Measurements from ENCODE around the gene MAP3K7CL.
A peak's percentile ranks its signal among the peaks of the same experiment; 100 is the strongest.

MAP3K7CL gene

GRCh38 chr21:29114765-29115500 lies 15.5 kb upstream of the MAP3K7CL start:
- Histone ChIP-seq H3K27me3 (ENCODE audit: low read depth, low read length) (no peaks in the 10 kb centered on the region), H3K4me1 (ENCODE audit: low read length) (peaks cover 17% of the 10 kb centered on the region), H3K79me2 (ENCODE audit: low read length) (no peaks in the 10 kb centered on the region), H3K4me3 (ENCODE audit: low read length) (no peak overlapping the region), H4K20me1 (ENCODE audit: insufficient read depth, low read length) (no peaks in the 10 kb centered on the region), H3K27ac (ENCODE audit: low read length) (no peak overlapping the region), H3K9me3 (ENCODE audit: insufficient read depth, low read length) (no peaks in the 10 kb centered on the region), H2AFZ (ENCODE audit: low read depth, low read length) (no peak overlapping the region), H3K4me2 (ENCODE audit: low read length) (no peak overlapping the region), H3K36me3 (replicated peaks; ENCODE audit: low read depth, low read length) (no peaks in the 10 kb centered on the region), H3K9ac (ENCODE audit: low read length) (no peak overlapping the region)
- no peak for TF ChIP-seq EZH2phosphoT487 (IDR thresholded peaks at IDR 0.05; ENCODE audit: low read depth)
- TF ChIP-seq, protein P1, sequence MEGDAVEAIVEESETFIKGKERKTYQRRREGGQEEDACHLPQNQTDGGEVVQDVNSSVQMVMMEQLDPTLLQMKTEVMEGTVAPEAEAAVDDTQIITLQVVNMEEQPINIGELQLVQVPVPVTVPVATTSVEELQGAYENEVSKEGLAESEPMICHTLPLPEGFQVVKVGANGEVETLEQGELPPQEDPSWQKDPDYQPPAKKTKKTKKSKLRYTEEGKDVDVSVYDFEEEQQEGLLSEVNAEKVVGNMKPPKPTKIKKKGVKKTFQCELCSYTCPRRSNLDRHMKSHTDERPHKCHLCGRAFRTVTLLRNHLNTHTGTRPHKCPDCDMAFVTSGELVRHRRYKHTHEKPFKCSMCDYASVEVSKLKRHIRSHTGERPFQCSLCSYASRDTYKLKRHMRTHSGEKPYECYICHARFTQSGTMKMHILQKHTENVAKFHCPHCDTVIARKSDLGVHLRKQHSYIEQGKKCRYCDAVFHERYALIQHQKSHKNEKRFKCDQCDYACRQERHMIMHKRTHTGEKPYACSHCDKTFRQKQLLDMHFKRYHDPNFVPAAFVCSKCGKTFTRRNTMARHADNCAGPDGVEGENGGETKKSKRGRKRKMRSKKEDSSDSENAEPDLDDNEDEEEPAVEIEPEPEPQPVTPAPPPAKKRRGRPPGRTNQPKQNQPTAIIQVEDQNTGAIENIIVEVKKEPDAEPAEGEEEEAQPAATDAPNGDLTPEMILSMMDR (IDR thresholded peaks at IDR 0.05; ENCODE audit: low read depth, low read length), result no peak

GRCh38 chr21:29115899-29116298 lies 14.5 kb upstream of the MAP3K7CL start:
- no peak overlapping the region for H3K4me2 ChIP-seq (ENCODE audit: low read length)
- no peaks in the 10 kb centered on the region for H3K36me3 ChIP-seq (replicated peaks; ENCODE audit: low read depth, low read length)
- H3K27ac ChIP-seq (ENCODE audit: low read length), result no peak overlapping the region
- H2AFZ ChIP-seq (ENCODE audit: low read depth, low read length), result no peak overlapping the region
- no peaks in the 10 kb centered on the region for H3K27me3 ChIP-seq (ENCODE audit: low read depth, low read length)
- H3K4me3 ChIP-seq (ENCODE audit: low read length), result no peak overlapping the region
- peaks cover 27% of the 10 kb centered on the region for H3K4me1 ChIP-seq (ENCODE audit: low read length)
- no peaks in the 10 kb centered on the region for H3K79me2 ChIP-seq (ENCODE audit: low read length)
- no peaks in the 10 kb centered on the region for H3K9me3 ChIP-seq (ENCODE audit: insufficient read depth, low read length)
- no peaks in the 10 kb centered on the region for H4K20me1 ChIP-seq (ENCODE audit: insufficient read depth, low read length)
- H3K9ac ChIP-seq (ENCODE audit: low read length), result no peak overlapping the region
- TF ChIP-seq, protein P1 (IDR thresholded peaks at IDR 0.05; ENCODE audit: low read depth, low read length), result no peak
- TF ChIP-seq EZH2phosphoT487 (IDR thresholded peaks at IDR 0.05; ENCODE audit: low read depth), result no peak

GRCh38 chr21:29117372-29117955 lies 13.0 kb upstream of the MAP3K7CL start:
- Histone ChIP-seq H3K4me2 (ENCODE audit: low read length) (peak overlapping the region; percentile 67), H3K4me1 (ENCODE audit: low read length) (peaks cover 42% of the 10 kb centered on the region), H4K20me1 (ENCODE audit: insufficient read depth, low read length) (no peaks in the 10 kb centered on the region), H3K36me3 (replicated peaks; ENCODE audit: low read depth, low read length) (no peaks in the 10 kb centered on the region), H3K27ac (ENCODE audit: low read length) (peak overlapping the region; percentile 58), H3K9ac (ENCODE audit: low read length) (peak overlapping the region; percentile 29; the same call in 1 of the 2 replicates), H3K4me3 (ENCODE audit: low read length) (peak overlapping the region; percentile 54), H2AFZ (ENCODE audit: low read depth, low read length) (no peak overlapping the region), H3K79me2 (ENCODE audit: low read length) (no peaks in the 10 kb centered on the region), H3K27me3 (ENCODE audit: low read depth, low read length) (no peaks in the 10 kb centered on the region), H3K9me3 (ENCODE audit: insufficient read depth, low read length) (no peaks in the 10 kb centered on the region)
- TF ChIP-seq, protein P1 (IDR thresholded peaks at IDR 0.05; ENCODE audit: low read depth, low read length), result no peak
- no peak for TF ChIP-seq EZH2phosphoT487 (IDR thresholded peaks at IDR 0.05; ENCODE audit: low read depth)

DNA sequence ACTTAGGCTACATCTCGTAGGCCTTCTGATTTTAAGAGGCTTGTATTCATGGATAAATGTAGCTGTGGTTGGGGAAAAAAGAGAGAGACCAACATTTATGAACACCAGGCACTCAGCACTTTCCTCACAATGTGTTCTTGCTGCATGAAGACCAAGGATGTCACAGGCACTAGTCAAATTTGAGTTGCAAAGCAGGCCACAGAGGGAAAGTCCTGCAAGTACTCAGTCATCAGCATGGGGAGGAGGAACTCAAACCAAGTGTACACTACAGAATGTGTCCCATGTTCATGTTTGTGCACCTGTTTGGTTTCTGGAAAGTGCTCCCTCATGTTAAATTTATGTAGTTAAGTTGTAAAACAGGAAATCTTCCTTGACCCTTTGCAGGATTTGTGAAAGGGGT lies 8.7 kb upstream of the MAP3K7CL start:
- Histone ChIP-seq H3K4me2 (ENCODE audit: low read length) (peak overlapping the region; percentile 92), H3K79me2 (ENCODE audit: low read length) (no peaks in the 10 kb centered on the region), H3K27me3 (ENCODE audit: low read depth, low read length) (no peaks in the 10 kb centered on the region), H3K27ac (ENCODE audit: low read length) (peak overlapping the region; percentile 86), H3K9me3 (ENCODE audit: insufficient read depth, low read length) (no peaks in the 10 kb centered on the region), H2AFZ (ENCODE audit: low read depth, low read length) (no peak overlapping the region), H3K9ac (ENCODE audit: low read length) (peak overlapping the region; percentile 61), H3K36me3 (replicated peaks; ENCODE audit: low read depth, low read length) (no peaks in the 10 kb centered on the region), H4K20me1 (ENCODE audit: insufficient read depth, low read length) (no peaks in the 10 kb centered on the region), H3K4me3 (ENCODE audit: low read length) (peak overlapping the region; percentile 73), H3K4me1 (ENCODE audit: low read length) (peaks cover 64% of the 10 kb centered on the region)
- no peak for TF ChIP-seq EZH2phosphoT487 (IDR thresholded peaks at IDR 0.05; ENCODE audit: low read depth)
- TF ChIP-seq, protein P1 (IDR thresholded peaks at IDR 0.05; ENCODE audit: low read depth, low read length), result no peak

All from OCI-LY3 (cell line).